HEK293T (cell line): ENCODE results near the gene HS3ST3B1.

Experiments
- CTCF ChIA-PET: fragments of 350-600 bp; formaldehyde crosslinking; extraction: SDS; loops from one replicate; lab custom pipeline; 2021; ENCODE audit warnings: antibody characterized with exemption, inconsistent platforms; lab: Yijun Ruan, JAX
- POLR2A ChIA-PET: fragments of 350-600 bp; formaldehyde crosslinking; extraction: SDS; loops from one replicate; lab custom pipeline; 2020; ENCODE audit warnings: antibody characterized with exemption, inconsistent platforms; lab: Yijun Ruan, JAX
- DNase-seq: peaks from one replicate; pipeline ENCODE4 v3.0.0; 2012; ENCODE audit warnings: mixed read lengths; ENCODE audit errors: extremely low spot score
- ARNT ChIP-seq: fragments of 450-650 bp; IDR thresholded peaks from 2 replicates; pipeline ENCODE4 v1.6.1; 2017; ENCODE audit warnings: mild to moderate bottlenecking
- BHLHE40 ChIP-seq: fragments of 450-650 bp; IDR thresholded peaks from 2 replicates; pipeline ENCODE4 v1.6.1; 2016; ENCODE audit warnings: mild to moderate bottlenecking, moderate library complexity, borderline replicate concordance
- CTBP1 ChIP-seq: fragments of 450-650 bp; IDR thresholded peaks from 2 replicates; pipeline ENCODE4 v1.6.1; 2016; ENCODE audit warnings: borderline replicate concordance
- ELF4 ChIP-seq: fragments of 450-650 bp; IDR thresholded peaks from 2 replicates; pipeline ENCODE4 v1.6.1; 2017; ENCODE audit warnings: antibody characterized with exemption
- FOXA1 ChIP-seq: fragments of 450-650 bp; IDR thresholded peaks from 2 replicates; pipeline ENCODE4 v1.6.1; 2016; ENCODE audit warnings: mild to moderate bottlenecking
- FOXK2 ChIP-seq: fragments of 450-650 bp; IDR thresholded peaks from 2 replicates; pipeline ENCODE4 v1.6.1; 2016; ENCODE audit warnings: mild to moderate bottlenecking
- FOXM1 ChIP-seq: fragments of 450-650 bp; IDR thresholded peaks from 2 replicates; pipeline ENCODE4 v1.6.1; 2017; ENCODE audit warnings: mild to moderate bottlenecking, borderline replicate concordance
- HDGF ChIP-seq: fragments of 450-650 bp; IDR thresholded peaks from 2 replicates; pipeline ENCODE4 v1.6.1; 2017; ENCODE audit warnings: antibody characterized with exemption, borderline replicate concordance
- L3MBTL2 ChIP-seq: fragments of 450-650 bp; conservative IDR thresholded peaks from 2 replicates; pipeline ENCODE4 v1.6.1; 2016; ENCODE audit warnings: mild to moderate bottlenecking
- LEF1 ChIP-seq: fragments of 450-650 bp; IDR thresholded peaks from 2 replicates; pipeline ENCODE4 v1.6.1; 2017; ENCODE audit warnings: mild to moderate bottlenecking, borderline replicate concordance
- NFRKB ChIP-seq: fragments of 450-650 bp; IDR thresholded peaks from 2 replicates; pipeline ENCODE4 v1.6.1; 2016; ENCODE audit warnings: mild to moderate bottlenecking, moderate library complexity
- SP1 ChIP-seq: fragments of 450-650 bp; IDR thresholded peaks from 2 replicates; pipeline ENCODE4 v1.6.1; 2017
- SUZ12 ChIP-seq: fragments of 450-650 bp; IDR thresholded peaks from 2 replicates; pipeline ENCODE4 v1.6.1; 2016; ENCODE audit warnings: mild to moderate bottlenecking
- TARDBP ChIP-seq: fragments of 450-650 bp; IDR thresholded peaks from 2 replicates; pipeline ENCODE4 v1.6.1; 2016
- ZNF384 ChIP-seq: fragments of 450-650 bp; IDR thresholded peaks from 2 replicates; pipeline ENCODE4 v1.6.1; 2016
- TF ChIP-seq, protein P1 (sequence below): fragments of 450-650 bp; IDR thresholded peaks from 2 replicates; pipeline ENCODE4 v1.6.1; 2016

HS3ST3B1 gene

GRCh38 chr17:14302091-14302430 lies 1.2 kb downstream of the HS3ST3B1 start:
- DNase-seq = no peak
- TF ChIP-seq TARDBP (no peak), SP1 (no peak), CTBP1 (no peak), SUZ12 (no peak), ELF4 (no peak), BHLHE40 (no peak), FOXM1 (no peak), NFRKB (no peak), LEF1 (no peak), ARNT (no peak), ZNF384 (no peak), HDGF (no peak), L3MBTL2 (no peak)
- TF ChIP-seq, protein P1, sequence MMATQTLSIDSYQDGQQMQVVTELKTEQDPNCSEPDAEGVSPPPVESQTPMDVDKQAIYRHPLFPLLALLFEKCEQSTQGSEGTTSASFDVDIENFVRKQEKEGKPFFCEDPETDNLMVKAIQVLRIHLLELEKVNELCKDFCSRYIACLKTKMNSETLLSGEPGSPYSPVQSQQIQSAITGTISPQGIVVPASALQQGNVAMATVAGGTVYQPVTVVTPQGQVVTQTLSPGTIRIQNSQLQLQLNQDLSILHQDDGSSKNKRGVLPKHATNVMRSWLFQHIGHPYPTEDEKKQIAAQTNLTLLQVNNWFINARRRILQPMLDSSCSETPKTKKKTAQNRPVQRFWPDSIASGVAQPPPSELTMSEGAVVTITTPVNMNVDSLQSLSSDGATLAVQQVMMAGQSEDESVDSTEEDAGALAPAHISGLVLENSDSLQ = no peak
- ChIA-PET POLR2A (interaction anchor here (0.6 to 2.0 kb wide), 5 partner anchors 19 to 700 kb away, joined by 3 to 9 read pairs (median 3); no protein-coding TSS in a partner anchor), CTCF (interaction anchor here (1.3 to 1.6 kb wide), 2 partner anchors 704 to 707 kb away, joined by 3 to 4 read pairs; no protein-coding TSS in a partner anchor)

GRCh38 chr17:14302431-14303099 lies 1.7 kb downstream of the HS3ST3B1 start:
- ChIA-PET CTCF (interaction anchor here (1.0 to 1.6 kb wide), 3 partner anchors 29 to 707 kb away, joined by 3 to 4 read pairs (median 4); no protein-coding TSS in a partner anchor), POLR2A (interaction anchor here (1.0 kb wide), 1 partner anchor 125 kb away, joined by 3 read pairs; no protein-coding TSS in a partner anchor)
- TF ChIP-seq, protein P1 = no peak
- TF ChIP-seq HDGF = no peak
- no peak for TF ChIP-seq ELF4
- no peak for TF ChIP-seq NFRKB
- TF ChIP-seq SUZ12 = no peak
- TF ChIP-seq BHLHE40 = no peak
- TF ChIP-seq SP1 = no peak
- TF ChIP-seq ARNT = no peak
- TF ChIP-seq FOXK2 = no peak
- TF ChIP-seq ZNF384 = no peak
- TF ChIP-seq CTBP1 = no peak
- no peak for TF ChIP-seq L3MBTL2
- TF ChIP-seq FOXA1 = no peak
- no peak for TF ChIP-seq TARDBP
- no peak for TF ChIP-seq FOXM1
- no peak for TF ChIP-seq LEF1
- DNase-seq = peak; percentile 69

DNA sequence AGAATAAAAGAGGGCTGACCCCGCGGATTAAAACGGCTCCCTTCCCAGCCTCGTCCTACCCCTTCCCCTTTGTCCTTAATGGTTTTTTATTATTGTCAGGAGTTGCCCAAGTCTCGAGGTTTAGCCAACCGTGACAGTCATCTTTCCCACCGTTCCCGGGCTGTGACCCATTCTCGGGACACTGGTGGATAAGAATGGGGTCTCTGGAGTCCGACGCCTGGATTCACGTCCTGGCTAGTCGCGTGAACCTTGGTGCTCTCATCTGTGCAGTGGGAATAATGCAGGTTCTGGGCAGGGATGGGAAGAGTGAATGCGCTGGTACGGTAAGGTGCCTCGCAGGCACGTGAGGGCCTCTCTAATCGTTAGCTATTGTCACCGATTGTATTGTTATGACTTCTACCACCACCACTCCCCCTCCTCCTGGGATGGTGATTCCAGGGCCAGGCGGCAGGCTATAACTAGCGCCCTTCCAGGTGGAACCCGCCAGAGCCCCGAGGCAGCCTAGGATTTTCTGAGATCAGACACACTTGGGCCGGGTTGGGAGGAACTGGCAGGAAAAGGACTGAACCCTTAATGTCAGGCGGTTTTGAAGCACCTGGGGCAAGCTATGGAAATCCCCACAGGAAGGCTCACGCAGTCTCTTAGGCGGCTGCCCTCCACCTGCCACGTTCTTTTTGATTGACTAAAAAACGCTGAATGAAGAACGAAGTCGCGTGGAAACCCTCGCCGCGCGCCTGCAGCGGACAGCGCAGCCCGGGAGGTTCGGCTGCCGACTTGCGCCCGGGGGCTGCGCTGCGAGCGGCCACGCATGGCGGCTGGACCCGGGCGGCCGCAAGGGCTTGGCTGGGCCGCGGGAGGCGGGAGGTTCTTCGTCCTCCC lies 2.7 kb downstream of the HS3ST3B1 start:
- no peak for TF ChIP-seq ARNT
- no peak for TF ChIP-seq ZNF384
- TF ChIP-seq FOXA1 = no peak
- no peak for TF ChIP-seq L3MBTL2
- no peak for TF ChIP-seq SP1
- no peak for TF ChIP-seq ELF4
- no peak for TF ChIP-seq SUZ12
- TF ChIP-seq, protein P1 = no peak
- TF ChIP-seq BHLHE40 = no peak
- no peak for TF ChIP-seq HDGF
- TF ChIP-seq CTBP1 = no peak
- no peak for TF ChIP-seq NFRKB
- no peak for TF ChIP-seq FOXK2
- TF ChIP-seq FOXM1 = no peak
- ChIA-PET CTCF (interaction anchor here (0.6 to 1.0 kb wide), 2 partner anchors 28 to 1034 kb away, joined by 3 to 4 read pairs; no protein-coding TSS in a partner anchor), POLR2A (no interaction called here)
- no peak for DNase-seq

GRCh38 chr17:14304222-14304772 lies 3.4 kb downstream of the HS3ST3B1 start:
- DNase-seq = no peak
- ChIA-PET CTCF (interaction anchor here (0.6 kb wide), 1 partner anchor 1034 kb away, joined by 3 read pairs; no protein-coding TSS in a partner anchor), POLR2A (no interaction called here)
- no peak for TF ChIP-seq ARNT
- TF ChIP-seq FOXK2 = no peak
- TF ChIP-seq HDGF = no peak
- TF ChIP-seq CTBP1 = no peak
- no peak for TF ChIP-seq NFRKB
- no peak for TF ChIP-seq L3MBTL2
- no peak for TF ChIP-seq LEF1
- TF ChIP-seq, protein P1 = no peak
- no peak for TF ChIP-seq SUZ12
- TF ChIP-seq SP1 = no peak
- no peak for TF ChIP-seq FOXA1
- no peak for TF ChIP-seq ELF4
- TF ChIP-seq ZNF384 = no peak
- TF ChIP-seq BHLHE40 = no peak
- no peak for TF ChIP-seq FOXM1
- TF ChIP-seq TARDBP = no peak
